Lower leg skin (tissue), 3 donors: ENCODE results near the gene SUOX.
"Not testable (repeated sequence)": the region's sequence is repeated elsewhere in the genome, so short reads cannot be mapped to it uniquely, and the experiment has no call there.

ENCODE experiments used
- CTCF ChIP-seq, 3 donors: fragments of 450-650 bp; IDR thresholded peaks; one replicate each; pipeline ENCODE4 v1.5.1; 2016; ENCODE audit warnings: antibody characterized with exemption in 3 of 3, mild to moderate bottlenecking in 3 of 3, moderate library complexity in 2 of 3
- POLR2A ChIP-seq, 2 donors: fragments of 450-650 bp; IDR thresholded peaks; one replicate each; pipeline ENCODE4 v1.6.1; 2016 to 2017; ENCODE audit warnings: antibody characterized with exemption in 2 of 2, mild to moderate bottlenecking in 1 of 2, moderate library complexity in 1 of 2

- TF ChIP-seq CTCF, POLR2A (IDR thresholded peaks at IDR 0.05): not testable (repeated sequence)
Observed at GRCh38 chr12:56042430-56042813, 45.3 kb downstream of the SUOX start.
